Measurements from ENCODE around the gene CD3D.

CD3D gene

GRCh38 chr11:118342503-118343161 lies at the start of gene CD3D:
Gene CD3D, minus strand, starts transcription at chr11:118342705. Its CDS starts 98 bp downstream, at chr11:118342607.
- peak; percentile 18 for DNase-seq

- no peak for DNase-seq
Measured at GRCh38 chr11:118383657-118384056, 41.2 kb upstream of the CD3D start.

- no peak for DNase-seq
Measured at GRCh38 chr11:118382954-118383353, 40.4 kb upstream of the CD3D start.

DNA sequence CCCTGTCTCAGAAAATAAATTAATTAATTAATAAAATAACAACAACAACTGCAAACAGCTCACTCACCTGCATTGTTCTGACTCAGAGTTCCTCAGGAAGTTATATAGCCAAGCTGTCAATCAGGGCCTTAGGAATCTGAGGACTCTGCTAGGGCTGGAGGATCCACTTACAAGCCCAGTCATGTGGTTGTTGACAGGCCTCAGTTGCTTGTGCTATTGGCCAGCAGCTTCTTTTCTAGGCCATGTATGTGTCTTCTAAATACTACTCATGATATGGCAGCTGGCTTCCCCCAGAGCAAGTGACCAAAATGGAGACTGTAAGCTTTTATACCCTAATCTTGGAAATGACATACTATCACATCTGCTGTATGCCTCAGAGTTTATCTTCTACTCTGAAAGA lies 38.1 kb upstream of the CD3D start:
- DNase-seq, result no peak

DNA sequence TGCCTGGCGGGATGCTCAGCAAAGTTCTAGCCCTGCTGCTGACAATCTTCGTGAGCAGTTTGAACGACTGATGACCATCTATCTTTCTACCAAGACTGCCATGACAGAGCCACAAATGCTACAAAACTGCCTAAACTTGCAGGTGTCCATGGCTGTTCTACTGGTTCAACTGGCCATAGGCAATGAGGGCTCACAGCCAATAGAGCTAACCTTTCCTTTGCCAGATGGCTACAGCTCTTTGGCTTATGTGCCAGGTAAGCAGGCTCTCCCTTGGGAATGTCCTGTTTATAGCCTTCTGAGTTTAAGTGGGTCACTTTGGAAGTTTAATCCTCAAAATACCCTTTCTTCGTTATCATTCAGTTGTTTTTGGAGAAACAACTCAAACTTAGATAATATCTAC lies 37.0 kb upstream of the CD3D start:
- no peak for DNase-seq

DNA sequence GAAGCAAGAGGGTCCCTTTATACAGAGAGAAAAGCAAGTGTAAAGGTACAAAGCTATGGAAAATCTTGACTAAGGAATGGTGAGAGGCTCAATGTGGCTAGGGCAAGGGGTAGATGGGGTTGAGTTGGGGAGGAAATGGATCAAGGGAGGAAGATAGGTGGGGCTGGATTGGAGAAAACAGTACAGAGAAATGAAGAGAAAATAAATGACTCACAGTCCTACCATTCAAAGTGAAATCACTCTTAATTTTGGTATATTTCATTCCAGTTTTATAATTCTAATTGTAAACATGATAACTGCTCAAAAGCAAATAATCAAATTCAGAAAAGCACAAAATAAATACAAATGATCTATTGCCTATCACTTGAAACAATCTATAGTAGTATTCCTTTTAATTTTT lies 33.5 kb upstream of the CD3D start:
- DNase-seq, result no peak

- DNase-seq, result no peak
Measured at GRCh38 chr11:118374729-118375128, 32.2 kb upstream of the CD3D start.

DNA sequence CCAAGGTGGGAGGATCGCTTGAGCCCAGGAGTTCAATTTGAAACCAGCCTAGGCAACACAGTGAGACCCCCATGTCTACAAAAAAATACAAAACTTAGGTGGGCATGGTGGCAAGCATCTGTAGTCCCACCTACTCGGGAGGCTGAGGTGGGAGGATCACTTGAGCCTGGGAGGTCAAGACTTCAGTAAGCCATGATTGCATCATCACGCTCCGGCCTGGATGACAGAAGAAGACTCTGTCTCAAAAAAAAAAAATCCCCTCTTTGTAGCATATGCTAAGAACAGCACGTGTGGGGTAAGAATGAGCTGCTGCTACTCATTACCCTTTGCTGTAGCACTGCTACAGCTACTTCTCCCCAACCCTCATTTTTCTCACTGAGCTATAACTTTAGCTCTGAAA lies 31.4 kb upstream of the CD3D start:
- no peak for DNase-seq

DNA sequence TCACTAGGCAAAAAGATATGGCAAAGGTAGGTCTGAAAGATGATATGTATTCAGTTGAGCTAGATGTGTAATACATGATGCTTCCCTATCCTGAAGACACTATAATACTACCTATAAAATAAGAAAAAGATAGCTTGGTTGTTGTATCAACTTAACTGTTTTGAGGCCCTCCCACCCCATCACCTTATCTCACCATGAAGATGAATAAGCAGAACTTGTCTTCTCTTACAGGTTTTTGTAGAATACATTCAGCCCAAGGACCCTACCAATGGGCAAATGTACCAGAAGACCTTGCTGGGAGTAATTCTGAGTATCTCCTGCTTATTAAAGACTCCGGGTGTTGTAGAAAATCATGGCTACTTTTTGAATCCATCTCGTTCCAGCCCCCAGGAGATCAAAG lies 30.8 kb upstream of the CD3D start:
- DNase-seq, result no peak

DNA sequence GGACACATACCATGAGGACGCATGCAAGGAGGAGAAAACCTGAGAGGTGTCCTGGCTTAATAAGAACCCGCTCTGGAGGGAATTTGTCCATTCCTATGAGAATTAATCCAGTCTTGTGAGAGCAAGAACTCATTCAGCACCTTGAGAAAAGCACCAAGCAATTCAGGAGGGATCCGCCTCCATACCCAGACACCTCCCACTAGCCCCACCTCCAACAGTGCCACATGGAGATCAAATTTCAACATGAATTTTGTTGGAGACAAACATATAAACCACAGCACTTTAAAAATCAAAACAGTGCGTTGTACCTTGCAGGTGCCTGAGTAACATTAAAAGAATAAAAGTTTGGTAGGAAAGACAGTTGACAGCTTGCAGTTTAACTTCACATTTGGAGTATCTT lies 28.3 kb upstream of the CD3D start:
- no peak for DNase-seq

DNA sequence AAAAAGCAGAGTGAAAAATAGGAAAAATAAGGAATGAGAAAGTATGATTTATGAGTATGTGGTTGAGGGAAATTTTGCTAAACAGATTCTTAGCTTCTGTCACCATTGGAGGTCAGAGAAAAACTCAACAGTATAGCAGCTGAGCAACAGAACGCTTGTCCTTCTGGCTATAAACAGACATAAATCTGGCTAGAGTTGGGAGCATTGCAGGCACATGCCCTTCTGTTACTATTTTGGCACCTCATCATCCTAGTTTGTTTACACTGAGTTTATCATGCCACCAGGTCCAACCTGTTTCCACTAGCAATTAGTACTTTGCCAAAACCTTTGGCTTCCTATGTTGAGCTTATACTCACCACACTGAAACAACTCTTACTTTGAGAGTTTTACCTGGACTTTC lies 23.8 kb upstream of the CD3D start:
- DNase-seq, result no peak

- DNase-seq, result no peak
Measured at GRCh38 chr11:118364956-118365615, 22.6 kb upstream of the CD3D start.

DNA sequence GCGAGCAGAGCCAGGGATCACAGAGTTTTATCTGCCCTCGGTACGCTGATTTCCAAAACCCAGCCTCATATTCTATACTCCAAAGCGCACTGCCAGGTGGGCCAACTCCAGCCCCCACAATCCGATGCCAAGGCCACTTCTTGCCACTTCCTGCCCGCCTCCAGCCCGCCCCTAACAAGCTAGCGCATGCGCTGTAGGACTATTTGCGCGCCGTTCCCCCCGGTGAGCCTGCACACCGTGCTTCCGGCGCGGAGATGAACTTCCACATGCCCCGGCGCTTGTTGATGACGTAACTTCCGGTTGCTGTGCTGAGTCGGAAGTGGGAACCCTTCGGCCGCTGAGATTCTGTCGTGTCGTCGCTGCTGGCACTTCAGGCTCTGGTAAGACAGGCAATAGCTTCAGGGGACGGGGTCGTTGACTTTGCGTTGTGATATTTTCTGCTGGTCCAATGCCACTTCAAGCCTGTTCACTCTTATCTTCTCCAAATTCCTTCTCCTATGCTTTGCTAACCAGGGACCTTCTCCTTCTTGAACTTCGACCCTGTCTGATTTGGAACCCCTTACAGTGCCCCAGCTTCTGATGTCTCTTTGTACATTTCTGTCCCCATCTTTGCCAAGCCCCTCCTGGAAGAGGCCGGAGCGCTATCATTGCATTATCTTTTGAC lies 16.9 kb upstream of the CD3D start, which contains the start of gene UBE4A:
Gene UBE4A (plus strand): TSS at position 306 of the 664 bp plus-strand sequence. CDS start 5,481 bp downstream, outside the sequence.
- DNase-seq, result peak; percentile 81

DNA sequence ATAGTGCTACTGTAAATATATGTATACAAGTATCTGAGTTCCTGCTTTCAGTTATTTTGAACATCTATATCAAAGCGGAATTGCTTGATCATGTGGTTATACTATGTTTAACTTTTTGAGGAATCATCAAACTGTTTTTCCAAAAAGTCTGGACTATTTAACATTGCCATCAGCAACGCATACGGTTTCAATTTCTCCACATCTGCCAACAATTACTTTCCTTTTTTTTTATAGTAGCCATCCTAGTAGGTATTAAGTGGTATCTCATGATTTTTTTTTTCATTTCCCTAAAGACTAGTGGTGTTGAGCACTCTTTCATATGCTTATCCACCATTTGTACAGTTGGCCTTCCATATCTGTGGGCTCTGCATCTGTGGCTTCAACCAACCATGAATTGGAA lies 15.6 kb upstream of the CD3D start:
- no peak for DNase-seq

DNA sequence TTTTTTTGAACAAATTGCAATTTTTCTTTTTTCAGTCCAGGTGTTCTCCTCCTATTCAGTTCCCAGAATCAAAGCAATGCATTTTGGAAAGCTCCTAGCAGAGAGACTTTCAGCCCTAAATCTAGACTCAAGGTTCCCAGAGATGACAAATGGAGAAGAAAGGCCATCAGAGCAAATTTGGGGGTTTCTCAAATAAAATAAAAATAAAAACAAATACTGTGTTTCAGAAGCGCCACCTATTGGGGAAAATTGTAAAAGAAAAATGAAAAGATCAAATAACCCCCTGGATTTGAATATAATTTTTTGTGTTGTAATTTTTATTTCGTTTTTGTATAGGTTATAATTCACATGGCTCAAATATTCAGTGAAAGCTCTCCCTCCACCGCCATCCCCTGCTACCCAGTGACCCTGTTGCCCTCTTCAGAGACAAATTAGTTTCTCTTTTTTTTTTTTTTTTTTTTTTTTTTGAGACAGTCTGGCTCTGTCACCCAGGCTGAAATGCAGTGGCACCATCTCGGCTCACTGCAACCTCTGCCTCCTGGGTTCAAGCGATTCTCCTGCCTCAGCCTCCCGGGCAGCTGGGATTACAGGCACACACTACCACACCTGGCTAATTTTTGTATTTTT lies 10.7 kb upstream of the CD3D start:
- no peak for DNase-seq

DNA sequence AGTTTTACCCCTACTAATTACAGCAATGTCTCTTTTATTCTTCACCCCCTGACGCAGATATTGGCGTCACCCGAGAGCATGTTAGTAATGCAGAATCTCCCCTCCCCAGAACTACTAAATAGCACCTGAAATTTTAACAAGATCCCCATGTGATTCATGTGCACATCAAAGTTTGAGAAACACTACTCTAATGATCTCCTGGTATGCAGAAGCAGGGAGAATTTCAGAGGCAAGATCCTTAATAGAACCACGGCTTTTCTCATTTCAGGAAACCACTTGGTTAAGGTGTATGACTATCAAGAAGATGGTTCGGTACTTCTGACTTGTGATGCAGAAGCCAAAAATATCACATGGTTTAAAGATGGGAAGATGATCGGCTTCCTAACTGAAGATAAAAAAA lies 7.0 kb upstream of the CD3D start:
- DNase-seq, result no peak

- DNase-seq, result no peak
Measured at GRCh38 chr11:118343981-118344515, 1.5 kb upstream of the CD3D start, which contains the start of gene CD3G. Gene CD3G, plus strand, starts transcription at chr11:118344344. Its CDS starts 80 bp downstream, at chr11:118344424.

GRCh38 chr11:118343248-118343647 lies 743 bp upstream of the CD3D start:
- DNase-seq, result no peak

DNA sequence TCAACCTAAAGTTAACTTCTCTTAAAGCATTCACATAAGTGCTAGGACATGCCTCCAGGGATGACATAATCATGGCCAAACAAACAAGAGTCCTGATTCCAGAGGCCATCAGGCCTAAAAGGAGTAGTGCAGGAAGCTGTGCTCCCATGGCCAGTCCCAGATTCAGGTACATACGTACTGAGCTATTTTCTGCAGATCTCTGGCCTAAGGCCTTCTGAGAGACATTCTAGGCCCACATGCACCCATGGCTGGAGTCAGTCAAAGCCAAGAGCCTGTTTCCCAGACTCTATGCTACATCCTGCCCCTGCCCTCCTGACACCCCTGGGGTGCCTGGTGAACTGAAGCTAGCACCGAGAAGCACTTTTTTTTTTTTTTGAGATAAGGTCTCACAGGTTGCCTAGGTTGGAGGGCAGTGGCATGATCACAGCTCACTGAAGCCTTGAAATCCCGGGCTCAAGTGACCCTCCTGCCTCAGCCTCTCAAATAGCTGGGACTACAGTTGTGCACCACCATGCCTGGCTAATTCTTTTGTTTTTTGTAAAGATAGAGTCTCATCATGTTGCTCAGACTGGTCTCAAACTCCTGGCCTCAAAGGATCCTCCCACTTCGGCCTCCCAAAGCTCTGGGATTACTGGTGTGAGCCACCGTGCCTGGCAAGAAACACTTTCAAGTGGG lies 553 bp downstream of the CD3D start:
- no peak for DNase-seq

- no peak for DNase-seq
Measured at GRCh38 chr11:118341261-118341660, 1.2 kb downstream of the CD3D start.

GRCh38 chr11:118340449-118340848 lies 2.1 kb downstream of the CD3D start:
- DNase-seq, result no peak

DNA sequence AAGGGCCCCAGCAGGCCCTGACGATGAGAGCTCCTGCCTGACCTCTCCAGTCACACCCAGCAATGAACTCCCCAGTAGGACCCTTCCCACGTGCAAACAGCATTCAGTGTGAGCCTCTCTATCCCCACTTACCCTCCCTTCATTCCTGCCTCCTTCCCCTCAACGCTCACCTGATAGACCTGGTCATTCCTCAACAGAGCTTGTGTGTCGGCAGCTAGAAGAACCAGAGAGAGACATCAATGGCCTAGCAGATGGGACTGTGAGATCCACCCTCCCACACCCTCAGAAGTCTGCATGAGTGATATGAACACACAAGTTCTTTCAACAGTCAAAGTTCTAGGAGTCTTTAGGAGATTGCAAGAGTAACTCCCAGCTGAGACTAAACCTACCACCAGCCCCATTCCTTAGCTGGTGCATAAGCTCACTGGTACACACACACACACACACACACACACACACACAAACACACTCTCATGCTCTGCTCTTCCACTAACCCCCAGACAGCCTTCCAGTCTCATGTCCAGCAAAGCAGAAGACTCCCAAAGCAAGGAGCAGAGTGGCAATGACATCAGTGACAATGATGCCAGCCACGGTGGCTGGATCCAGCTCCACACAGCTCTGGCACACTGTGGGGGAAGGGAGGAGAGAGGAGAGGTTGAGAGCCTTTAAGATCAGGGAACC lies 3.1 kb downstream of the CD3D start:
- DNase-seq, result no peak
